AG09319 (cell line): ENCODE data around the gene PSTK.

Experiments used
- DNase-seq: peaks from one replicate; pipeline ENCODE4 v3.0.0-alpha.2; 2010; ENCODE audit warnings: low read depth; ENCODE audit errors: extremely low read depth
- TF ChIP-seq, protein P1 (sequence below): IDR thresholded peaks from 2 replicates; pipeline ENCODE4 v1.5.1; 2011; ENCODE audit warnings: low read depth, mild to moderate bottlenecking, inconsistent platforms, low read length, moderate library complexity

Gene PSTK

DNA sequence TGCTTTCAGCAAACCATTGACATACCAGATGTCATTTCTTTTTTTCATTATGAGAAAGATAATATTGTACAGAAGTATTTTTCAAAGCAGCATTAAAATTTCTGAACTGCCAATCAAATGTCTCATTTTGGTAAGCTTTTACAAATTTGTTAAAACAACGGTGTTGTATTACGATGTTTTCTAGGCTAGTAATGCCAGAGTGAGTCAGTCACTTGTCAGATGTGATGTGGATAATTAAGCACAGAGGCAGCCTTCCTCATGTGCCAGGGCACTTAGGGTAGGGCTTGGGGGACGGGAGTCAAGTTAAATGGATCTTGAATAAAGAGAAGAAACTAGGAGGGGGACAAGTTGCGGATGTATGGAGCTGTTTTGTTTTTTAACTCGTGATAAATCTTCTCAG lies 10.1 kb downstream of the PSTK start:
- no peak for DNase-seq
- TF ChIP-seq, protein P1, sequence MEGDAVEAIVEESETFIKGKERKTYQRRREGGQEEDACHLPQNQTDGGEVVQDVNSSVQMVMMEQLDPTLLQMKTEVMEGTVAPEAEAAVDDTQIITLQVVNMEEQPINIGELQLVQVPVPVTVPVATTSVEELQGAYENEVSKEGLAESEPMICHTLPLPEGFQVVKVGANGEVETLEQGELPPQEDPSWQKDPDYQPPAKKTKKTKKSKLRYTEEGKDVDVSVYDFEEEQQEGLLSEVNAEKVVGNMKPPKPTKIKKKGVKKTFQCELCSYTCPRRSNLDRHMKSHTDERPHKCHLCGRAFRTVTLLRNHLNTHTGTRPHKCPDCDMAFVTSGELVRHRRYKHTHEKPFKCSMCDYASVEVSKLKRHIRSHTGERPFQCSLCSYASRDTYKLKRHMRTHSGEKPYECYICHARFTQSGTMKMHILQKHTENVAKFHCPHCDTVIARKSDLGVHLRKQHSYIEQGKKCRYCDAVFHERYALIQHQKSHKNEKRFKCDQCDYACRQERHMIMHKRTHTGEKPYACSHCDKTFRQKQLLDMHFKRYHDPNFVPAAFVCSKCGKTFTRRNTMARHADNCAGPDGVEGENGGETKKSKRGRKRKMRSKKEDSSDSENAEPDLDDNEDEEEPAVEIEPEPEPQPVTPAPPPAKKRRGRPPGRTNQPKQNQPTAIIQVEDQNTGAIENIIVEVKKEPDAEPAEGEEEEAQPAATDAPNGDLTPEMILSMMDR: no peak

GRCh38 chr10:122992031-122992585 lies 11.9 kb downstream of the PSTK start:
- DNase-seq: no peak
- TF ChIP-seq, protein P1: no peak

- no peak for DNase-seq
Measured at GRCh38 chr10:122993797-122994336, 13.7 kb downstream of the PSTK start.

DNA sequence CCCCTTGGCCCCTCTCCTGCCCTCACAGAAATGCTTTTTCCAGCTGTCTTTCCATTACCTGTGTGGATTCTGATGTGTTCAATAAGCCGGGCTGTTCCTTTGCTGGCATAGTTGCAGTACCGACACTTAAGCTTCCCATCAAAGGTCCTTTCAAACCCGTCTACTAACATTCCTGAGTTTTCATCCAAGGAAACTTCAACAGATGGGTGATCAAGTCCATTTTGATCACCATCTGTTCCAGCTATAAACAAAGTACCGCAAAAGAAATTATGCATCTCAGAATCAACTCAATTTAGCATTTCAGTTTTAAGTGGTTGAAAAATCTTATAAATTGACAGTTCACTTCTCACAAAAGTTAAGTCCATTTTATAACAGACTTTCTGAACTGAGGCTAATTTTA lies 15.7 kb downstream of the PSTK start:
- no peak for DNase-seq
- TF ChIP-seq, protein P1: no peak

More at GRCh38 chr10:122993797-122994336, 13.7 kb downstream of the PSTK start:
- TF ChIP-seq, protein P1: no peak

- TF ChIP-seq, protein P1: no peak
Measured at GRCh38 chr10:122997864-122998263, 17.7 kb downstream of the PSTK start.

GRCh38 chr10:122998360-122998917 lies 18.2 kb downstream of the PSTK start:
- no peak for DNase-seq
- TF ChIP-seq, protein P1: no peak

More at GRCh38 chr10:122997864-122998263, 17.7 kb downstream of the PSTK start:
- no peak for DNase-seq

- DNase-seq: no peak
- TF ChIP-seq, protein P1: no peak
Measured at GRCh38 chr10:122998934-122999333, 18.7 kb downstream of the PSTK start.
